Ramos (cell line): Measurements from ENCODE around the gene MYBPH.

ENCODE experiments used
- in situ Hi-C: fragments of 300-500 bp; cut with MboI; formaldehyde crosslinking; loops from one replicate; pipeline ENCODE4 v1.14.3; 2022; ENCODE audit warnings: low sequenced_read_pairs; ENCODE audit not compliant: unreplicated experiment

The MYBPH gene

DNA sequence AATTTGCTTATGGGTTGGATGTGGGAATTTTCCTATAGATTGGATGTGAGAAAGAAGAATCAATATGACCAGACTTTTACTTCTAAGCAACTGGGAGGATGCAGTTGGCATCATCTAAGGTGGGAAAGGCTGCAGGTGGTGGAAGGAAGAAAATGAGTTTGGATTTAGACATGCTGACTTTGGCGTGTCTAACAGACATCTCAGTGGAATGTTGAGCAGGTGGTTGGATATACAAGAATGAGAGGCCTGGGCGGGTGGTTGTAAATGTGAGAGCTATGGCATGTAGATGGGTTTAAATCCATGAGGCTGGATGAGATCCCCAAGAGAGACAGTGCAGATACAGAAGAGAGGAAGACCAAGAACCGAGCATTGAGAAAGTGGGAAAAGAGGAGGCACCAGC is 37.6 kb downstream of the MYBPH start:
- in situ Hi-C loops, result no loop called here

DNA sequence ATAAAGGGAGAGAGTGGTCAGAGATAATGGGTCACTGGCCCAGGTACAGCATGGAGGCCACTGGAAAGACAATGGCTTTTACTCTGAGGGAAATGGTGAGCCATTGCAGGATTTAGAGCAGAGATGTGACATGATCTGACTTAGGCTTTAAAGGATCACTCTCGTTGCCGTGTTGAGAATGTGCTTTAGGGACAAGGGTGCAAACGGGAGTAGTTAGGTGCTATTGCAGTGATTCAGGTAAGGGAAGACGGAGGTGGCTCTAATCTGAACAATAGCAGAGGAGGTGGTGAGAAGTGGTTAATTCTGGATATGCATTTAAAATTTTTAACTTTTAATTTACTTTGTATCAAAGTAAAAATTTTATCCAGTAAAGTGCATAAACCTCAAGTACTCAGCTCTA is 38.3 kb downstream of the MYBPH start:
- in situ Hi-C loops, result no loop called here

DNA sequence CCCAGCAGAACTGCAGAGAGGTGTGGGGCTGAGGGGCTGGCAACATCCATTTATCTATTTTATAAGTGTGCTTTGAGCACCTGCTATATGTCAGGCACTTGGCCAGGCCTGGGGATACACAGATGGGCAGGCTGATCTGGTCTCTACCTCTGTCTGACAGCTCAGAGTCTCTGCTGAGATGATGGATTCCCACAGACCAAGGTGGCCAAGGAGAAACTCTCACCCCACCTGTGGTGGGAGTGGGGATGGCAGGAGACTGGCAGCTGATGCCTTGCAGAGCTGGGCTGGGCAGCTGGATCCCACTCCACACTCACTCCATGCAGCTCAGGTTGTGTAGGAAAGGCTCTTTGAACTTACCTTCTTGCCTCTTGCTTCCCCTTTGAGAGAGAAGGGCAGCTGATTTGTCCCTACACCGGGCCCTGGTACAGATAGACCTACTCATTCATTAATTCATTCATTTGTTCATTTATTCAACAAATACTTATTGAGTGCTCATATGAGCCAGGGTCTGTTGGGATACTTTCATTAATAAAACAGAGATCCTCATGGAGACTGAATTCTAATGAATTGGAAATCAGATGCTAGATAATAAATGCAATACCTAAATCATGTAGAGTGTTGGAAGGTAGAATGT is 39.1 kb downstream of the MYBPH start:
- in situ Hi-C loops, result no loop called here

DNA sequence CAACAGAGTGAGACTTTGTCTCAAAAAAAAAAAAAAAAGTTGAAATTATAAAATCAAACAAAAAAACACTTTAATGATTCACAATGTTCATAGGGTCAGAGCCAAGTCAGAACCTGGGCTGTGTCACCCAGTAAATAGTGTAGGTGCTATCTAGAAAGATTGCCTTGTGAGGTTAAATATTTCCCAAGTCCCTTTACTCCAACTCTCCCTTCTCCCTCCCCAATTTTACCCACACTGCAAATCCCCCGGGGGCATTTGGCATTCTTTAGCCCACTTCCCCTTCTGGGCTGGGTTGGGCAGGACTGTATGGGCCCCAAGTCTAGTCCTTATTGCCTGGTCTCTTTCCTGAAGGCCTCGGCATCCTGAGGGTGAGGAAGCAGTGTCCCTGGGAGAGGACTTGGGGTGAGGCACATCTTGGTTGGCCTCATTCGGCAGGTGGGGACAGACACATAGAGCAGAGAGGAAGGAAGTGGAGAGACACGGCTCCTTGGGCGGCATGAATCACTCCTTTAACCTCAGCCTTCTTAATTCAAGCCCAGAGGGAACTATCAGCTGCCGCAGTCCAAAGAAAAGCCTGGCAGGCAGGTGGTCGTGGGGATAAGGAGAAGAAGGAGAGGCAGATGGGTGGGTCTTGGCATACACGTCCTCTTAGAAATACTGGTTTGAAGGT is 39.9 kb downstream of the MYBPH start:
- in situ Hi-C loops, result no loop called here

DNA sequence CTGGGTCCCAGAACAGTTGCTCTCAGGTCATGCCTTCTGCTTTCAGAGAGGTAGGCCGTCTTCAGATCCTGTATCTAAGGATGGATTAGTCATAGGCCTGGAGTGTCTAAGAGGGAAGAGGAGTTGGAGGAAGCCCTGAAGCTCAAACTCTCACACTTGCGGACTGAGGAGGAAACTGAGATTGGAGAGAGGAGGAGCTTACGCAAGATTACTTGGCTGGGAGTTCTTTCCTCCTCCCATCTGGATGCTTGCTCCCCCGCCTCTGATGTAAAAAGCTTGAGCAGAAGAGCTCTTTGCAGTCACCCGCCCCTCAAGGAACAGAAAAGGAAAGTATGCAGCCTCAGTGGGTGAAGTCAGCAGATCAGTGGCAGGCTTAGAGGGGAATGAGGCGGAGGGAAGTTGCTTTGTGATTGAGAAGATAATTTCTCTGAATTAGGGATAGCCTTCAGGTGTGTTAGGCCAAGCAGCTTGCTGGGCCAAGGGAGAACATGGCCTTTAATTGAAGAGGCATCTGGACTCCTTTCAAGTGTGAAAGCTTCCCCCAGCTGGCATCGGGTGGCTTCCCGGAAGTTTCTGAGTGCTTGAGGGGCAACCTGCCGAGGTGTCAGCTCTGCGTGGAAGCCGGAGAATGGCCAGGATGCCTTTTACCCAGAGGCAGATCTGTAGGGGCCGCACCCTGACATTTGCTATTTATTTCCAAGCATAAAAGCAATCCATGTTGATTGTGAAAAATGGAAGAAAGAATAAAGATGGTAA is 41.5 kb downstream of the MYBPH start:
- in situ Hi-C loops, result no loop called here

DNA sequence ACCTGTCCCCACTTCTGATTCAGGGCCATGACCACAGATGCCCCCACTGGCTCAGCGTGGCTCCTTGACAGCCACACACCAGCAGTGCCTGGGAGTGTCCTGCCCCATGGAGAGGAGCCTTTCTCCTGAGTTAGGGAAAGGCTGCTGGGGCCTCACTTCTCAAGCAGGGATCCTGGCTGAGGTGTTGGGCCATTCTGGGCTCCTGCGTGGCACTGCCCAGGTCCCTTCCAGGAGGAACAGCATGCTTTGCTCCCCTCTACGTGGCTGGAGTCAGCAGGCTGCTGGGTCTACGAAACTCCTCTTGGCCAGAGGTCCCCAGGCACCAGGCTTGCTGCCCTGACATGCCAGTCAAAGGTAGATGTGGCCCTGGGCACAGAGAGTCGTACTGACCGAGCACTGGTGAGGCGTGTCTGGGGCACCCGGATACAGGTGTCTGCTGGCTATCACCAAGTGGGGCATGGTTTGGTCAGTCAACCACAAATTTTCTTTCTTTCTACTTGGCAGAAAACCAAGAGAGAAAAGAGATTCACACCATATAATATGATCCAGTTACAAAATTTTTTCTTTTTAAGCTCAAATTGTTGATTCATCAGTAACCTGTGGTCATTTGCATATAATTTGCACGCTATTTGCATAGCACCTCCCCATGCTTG is 44.0 kb downstream of the MYBPH start:
- in situ Hi-C loops, result no loop called here

DNA sequence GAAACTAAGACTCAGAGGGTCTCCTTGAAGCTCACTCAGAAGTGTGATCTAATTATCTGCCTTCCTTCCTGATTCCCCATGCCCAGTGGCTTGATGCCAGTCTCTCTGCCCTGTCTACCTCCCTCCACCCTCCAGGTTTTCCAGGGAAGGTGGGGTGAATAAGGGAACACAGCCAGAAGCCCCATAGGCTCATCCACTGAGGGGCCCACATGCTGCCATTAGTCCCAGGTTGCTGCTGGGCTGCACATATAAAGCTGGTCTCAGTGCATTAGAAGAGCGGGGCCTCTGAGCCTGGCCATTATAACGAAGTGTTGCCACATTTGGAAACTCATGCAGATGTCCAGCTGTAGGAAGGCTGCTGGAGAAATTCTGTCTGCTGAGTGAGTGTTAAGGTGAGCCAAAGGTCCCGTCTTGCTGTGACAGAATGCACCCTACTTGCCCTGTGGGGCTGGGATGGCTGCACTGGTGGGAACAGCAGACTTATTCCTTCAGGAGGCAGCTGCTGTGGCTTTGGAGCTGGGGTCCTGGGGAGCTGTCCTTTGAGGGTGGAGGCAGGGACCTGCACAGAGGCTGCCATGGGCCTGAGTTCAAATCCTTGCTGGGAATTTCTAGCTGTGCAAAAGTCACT is 45.2 kb downstream of the MYBPH start:
- in situ Hi-C loops, result no loop called here

DNA sequence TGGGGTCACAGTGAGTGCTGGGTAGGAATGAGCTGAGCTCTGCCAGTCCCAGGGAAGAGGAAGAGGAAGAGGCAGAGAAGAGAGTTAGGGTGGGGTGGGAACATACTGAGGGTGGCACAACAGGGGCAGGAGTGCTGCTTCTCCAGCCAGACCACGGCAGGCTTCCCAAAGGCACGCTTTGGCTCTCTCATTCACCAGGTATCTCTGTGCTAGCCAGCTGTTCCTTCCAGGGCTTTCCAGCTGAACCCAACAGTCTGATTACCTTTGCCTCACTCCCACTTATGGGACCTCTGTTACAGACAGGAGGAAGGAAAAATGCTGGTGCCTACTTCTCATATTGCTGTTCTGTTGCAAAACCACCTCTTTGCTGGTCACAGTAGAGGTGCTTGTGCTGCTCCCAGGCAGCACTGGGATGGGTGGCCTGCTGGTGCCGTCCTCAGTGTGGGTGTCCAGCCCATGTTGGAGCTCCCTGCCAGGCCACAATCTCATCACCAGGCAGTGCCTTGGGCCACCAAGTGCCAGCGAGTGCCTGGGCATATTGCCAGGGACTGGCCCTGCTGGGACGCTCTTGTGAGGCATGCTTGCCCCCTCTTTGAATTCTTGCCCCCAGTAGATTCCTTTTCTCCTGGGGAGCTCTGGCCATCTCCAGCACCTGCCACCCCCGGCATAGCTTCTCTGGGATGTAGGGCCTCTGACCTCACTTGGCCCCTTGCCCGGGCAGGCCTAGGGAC is 46.0 kb downstream of the MYBPH start:
- in situ Hi-C loops, result no loop called here

DNA sequence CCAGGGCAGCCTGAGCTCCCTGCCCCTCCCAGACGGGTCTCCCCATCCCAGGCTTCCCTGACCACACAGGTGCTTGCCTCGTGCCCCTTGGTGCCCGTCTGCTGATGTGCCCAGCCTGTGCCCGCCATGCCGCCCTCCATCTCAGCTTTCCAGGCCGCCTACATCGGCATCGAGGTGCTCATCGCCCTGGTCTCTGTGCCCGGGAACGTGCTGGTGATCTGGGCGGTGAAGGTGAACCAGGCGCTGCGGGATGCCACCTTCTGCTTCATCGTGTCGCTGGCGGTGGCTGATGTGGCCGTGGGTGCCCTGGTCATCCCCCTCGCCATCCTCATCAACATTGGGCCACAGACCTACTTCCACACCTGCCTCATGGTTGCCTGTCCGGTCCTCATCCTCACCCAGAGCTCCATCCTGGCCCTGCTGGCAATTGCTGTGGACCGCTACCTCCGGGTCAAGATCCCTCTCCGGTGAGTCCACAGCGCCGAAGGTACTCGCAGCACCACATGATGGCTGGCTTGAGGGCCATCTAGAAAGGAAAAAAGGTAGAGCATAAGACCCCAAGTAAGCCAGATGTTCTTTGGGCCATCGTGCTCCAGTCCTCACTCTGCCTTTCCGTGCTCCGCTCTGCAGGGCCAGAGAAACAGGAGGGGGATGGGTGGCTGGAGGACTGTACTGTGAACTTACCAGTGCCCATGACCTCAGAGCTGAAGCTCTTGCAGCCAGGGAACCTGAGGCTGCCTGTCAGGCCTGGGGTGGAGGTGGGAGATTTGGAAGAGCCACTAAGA is 46.7 kb downstream of the MYBPH start:
- in situ Hi-C loops, result no loop called here

DNA sequence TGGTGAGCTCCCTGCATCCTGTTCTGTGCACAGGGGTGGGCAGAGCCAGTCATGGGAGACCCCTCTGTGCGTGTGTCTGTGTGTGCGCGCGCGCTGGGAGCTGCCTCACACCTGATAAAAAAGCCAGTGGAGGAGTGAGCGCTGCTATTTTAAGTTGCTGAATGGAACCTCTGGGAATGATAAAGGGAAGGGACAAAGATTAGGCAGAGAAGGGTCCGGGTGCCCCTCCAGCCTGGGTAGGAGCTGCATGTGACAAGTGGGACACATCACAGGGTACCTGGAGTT is 47.3 kb downstream of the MYBPH start:
- in situ Hi-C loops, result no loop called here

DNA sequence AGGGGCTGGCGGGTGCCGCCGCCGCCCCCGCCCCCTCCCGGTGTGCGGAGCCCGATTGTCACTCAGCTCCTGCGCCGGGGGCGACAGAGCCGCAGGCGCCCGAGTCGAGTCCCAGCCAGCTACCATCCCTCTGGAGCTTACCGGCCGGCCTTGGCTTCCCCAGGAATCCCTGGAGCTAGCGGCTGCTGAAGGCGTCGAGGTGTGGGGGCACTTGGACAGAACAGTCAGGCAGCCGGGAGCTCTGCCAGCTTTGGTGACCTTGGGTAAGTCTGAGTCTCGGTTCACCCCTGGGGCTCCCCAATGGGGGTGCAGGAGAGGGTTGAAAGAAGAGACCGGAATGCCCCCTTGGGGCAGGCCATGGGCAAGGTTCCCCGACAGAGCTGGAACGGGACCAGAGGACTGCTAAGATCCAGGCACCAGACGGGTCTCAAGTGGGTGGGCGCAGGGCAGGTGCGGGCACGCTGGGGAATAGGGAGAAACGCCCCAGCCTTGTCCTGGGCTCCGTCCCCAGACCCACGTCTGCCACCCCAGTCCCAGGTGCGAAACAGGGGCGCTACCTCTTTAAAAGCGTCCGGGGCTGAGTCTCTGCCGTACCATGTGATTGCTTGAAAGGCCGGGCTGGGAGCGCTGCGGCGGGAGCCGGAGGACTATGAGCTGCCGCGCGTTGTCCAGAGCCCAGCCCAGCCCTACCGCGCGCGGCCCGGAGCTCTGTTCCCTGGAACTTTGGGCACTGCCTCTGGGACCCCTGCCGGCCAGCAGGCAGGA is 47.8 kb downstream of the MYBPH start, which contains the start of gene ADORA1:
TSS of gene ADORA1 (plus strand) at position 61 of the 765 bp plus-strand sequence. CDS start 1,116 bp downstream, outside the sequence.
- in situ Hi-C loops, result no loop called here

DNA sequence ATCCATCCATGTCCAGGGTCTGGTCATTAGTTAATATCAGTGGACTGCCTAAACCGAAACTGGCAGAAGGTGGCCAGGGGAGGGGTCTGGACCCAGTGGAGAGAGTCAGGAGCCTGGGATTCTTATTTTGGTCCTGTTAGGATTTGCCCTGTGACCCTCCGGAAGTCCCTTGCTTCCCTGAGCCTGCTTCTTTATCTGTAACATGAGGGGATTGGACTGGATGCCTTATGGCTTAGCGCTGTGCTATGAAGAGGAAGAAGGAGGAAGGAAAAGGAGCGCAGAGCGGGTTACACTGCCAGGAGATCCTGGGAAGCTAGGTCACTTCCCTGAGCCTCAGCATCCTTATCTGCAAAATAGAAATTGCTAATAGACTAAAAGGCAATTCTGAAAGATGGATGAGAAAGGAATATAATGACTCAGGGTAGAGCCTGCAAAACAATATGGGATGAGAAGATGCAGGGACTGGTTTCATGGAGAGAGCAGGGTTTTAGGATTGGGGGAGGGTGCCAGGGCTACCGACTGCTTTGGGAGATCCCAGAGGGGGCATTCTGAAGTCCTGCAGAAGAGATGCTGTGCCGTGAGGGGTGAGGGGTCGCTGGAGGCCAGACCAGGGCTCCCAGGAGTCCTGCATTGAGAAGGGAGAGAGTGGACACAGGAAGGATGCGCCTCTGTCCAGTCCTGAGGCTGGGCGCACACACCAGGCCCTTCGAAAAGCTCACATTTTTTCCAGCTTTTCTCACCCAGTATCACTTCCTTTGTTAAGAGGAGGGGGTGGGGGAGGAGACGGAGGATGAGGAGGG is 48.6 kb downstream of the MYBPH start:
- in situ Hi-C loops, result no loop called here

DNA sequence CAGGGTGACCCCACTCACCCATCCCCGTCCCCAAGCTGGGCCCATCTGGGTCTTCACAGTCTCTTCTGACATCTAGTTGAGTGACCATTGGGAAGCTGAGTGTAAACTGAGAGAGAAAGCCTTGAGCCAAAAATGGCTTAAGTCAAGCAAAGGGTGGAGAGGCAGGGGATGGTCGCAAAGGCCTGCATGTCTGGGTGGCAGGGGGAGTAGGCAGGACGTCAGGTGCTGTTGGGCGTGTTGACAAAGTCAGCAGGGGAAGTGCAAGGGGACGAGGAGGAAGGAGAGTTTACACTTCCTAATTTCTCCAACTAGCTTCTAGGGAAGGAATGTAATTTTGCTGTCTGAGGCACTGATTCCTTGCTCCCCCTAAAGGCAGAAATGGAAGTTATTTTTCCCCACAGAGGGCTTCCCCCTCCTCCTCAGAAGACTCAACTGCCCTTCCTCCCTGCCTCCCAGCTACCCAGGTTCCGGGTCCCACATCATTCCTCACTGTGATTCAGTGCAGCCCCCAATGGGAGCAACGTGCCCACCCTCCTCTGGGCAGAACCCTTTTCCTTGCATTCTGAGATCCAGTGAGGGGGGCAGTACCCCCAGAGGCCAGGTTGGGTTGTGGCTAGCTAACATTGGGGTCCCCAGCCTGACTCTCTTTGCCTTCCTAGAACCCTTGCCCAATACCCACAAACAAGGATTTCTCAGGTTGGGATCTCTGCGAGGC is 49.3 kb downstream of the MYBPH start:
- in situ Hi-C loops, result no loop called here

DNA sequence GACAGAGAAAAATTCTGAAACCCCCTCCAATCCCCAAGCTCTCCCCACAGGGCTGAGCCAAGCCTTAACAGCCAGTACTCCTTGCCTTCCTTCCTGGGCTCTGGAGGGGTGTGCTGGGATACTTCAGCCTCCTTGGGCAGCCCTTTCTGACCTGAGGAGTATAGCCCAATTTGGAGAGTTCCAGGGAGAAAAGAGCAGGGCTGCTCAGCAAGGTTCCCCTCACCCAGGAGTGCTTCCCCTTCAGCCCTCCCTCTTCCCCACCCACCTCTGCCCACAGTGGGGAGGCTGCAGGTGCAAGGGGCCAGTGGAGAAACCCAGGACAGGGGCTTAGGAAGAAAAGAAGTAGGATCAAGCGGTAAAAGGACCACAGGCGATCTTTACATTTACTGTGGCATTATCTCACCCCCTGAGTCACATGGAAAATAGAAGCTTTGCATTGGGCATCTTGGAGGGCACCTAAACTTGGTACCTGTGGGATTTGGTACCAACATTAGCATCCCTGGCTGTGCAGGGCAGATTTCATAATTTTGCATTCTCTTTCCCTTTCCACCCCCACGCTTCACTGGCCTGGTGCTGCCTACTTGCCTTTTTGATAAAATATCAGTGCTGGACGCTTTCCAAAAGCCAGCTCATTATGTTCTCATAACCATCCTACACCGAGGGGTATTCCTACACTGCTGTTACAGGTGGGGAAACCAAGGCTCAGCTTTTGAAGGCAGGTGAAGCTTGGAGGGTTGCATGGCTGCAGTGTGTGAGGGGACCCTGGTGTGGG is 50.9 kb downstream of the MYBPH start:
- in situ Hi-C loops, result no loop called here

DNA sequence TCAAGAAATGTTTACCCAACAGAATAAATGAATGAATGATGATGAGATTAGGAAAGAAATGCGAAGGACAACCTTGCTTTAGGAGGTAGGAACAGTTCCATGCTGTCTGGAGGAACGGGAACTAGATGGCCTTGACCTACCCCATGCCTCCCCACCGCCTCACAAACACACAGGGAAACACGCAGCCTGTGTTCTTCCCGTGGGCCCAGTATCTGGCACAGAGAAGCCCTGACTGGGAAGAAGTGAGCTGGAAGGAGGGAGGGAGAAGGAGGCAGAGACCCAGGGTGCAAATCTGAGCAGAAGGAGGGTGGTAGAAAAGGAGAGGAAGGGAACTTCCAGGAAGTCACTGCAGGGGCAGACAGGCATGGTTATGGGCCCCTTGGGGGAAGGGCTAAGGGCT is 51.6 kb downstream of the MYBPH start:
- in situ Hi-C loops, result no loop called here

DNA sequence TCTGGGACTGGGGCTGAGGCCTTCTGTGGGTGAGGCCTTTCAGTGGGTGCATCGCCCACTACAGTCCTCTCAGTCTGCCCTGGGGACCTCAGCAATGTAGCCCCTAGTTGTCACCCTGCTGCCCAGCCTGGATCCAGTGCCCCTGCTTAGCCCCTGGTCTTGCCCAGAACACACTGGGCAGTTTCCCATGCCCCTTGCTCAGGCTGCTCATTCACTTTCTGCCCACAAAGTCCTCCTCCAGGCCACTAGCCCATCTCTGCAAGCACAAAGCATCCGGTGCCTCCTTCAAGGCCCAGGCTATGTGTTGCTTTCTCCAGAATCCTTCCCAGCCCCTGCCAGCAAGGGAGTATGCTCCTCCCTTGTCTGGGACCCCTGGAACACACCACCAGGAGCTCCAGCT is 53.5 kb downstream of the MYBPH start:
- in situ Hi-C loops, result no loop called here
